ENCODE results near the gene FAM221A. TPM values are rescaled to one million over a fixed set of nuclear protein-coding genes. Genes with fewer than 3 reads are reported as not detected.

FAM221A gene
- total RNA-seq, 1 experiment from 2014 or later, result 8.4 TPM

DNA sequence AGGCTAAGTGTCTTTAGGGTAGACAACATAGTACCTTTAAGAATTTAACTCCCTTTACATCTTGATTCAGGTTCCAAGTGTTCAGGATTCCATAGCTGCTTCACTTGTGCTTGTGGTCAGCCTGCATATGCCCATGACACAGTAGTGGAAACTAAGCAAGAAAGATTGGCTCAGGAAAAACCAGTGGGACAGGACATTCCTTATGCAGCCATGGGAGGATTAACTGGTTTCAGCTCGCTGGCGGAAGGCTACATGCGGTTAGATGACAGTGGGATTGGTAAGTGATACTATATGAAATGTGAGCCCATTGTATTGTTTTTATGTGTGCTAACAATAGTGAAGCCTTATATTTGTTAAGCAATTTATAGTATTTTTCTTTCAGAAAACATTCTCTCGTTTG is 11.3 kb downstream of the FAM221A start:
- CTCF ChIA-PET, result no interaction called here
- BruUV-seq (replicated peaks), result no TSS peak
- ATAC-seq (no peak), DNase-seq (ENCODE audit: low read depth, low spot score) (no peak)
- in situ Hi-C loops (cut with HindIII; ENCODE audit: low pct_unique_long_range_greater_than_20kb, low sequenced_read_pairs), result no loop called here
- Histone ChIP-seq H3K9me3 (ENCODE audit: control insufficient read depth, insufficient read depth, low read depth, low read length) (no peaks in the 10 kb centered on the region), H3K4me3 (ENCODE audit: low read depth in 2 of 2, low read length in 2 of 2) (no peak overlapping the region), H3K36me3 (ENCODE audit: control insufficient read depth, insufficient read depth, low read length) (peaks cover 3% of the 10 kb centered on the region; the same call in 1 of the 2 replicates), H3K4me1 (ENCODE audit: control insufficient read depth, insufficient read depth, low read length) (no peaks in the 10 kb centered on the region), H3K27ac (ENCODE audit: low read length) (no peak overlapping the region), H3K27me3 (ENCODE audit: control insufficient read depth, insufficient read depth, low read length) (no peaks in the 10 kb centered on the region)
- no peak for TF ChIP-seq SIN3A (IDR thresholded peaks at IDR 0.05; ENCODE audit: borderline replicate concordance, insufficient read depth, low read depth, low read length)
- TF ChIP-seq POLR2AphosphoS5 (IDR thresholded peaks at IDR 0.05; ENCODE audit: low read depth, low read length), result no peak
- no peak for TF ChIP-seq TCF7L2 (IDR thresholded peaks at IDR 0.05; ENCODE audit: low read depth, low read length)
- TF ChIP-seq, protein P1, sequence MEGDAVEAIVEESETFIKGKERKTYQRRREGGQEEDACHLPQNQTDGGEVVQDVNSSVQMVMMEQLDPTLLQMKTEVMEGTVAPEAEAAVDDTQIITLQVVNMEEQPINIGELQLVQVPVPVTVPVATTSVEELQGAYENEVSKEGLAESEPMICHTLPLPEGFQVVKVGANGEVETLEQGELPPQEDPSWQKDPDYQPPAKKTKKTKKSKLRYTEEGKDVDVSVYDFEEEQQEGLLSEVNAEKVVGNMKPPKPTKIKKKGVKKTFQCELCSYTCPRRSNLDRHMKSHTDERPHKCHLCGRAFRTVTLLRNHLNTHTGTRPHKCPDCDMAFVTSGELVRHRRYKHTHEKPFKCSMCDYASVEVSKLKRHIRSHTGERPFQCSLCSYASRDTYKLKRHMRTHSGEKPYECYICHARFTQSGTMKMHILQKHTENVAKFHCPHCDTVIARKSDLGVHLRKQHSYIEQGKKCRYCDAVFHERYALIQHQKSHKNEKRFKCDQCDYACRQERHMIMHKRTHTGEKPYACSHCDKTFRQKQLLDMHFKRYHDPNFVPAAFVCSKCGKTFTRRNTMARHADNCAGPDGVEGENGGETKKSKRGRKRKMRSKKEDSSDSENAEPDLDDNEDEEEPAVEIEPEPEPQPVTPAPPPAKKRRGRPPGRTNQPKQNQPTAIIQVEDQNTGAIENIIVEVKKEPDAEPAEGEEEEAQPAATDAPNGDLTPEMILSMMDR (IDR thresholded peaks at IDR 0.05), result no peak
- TF ChIP-seq, protein P2, sequence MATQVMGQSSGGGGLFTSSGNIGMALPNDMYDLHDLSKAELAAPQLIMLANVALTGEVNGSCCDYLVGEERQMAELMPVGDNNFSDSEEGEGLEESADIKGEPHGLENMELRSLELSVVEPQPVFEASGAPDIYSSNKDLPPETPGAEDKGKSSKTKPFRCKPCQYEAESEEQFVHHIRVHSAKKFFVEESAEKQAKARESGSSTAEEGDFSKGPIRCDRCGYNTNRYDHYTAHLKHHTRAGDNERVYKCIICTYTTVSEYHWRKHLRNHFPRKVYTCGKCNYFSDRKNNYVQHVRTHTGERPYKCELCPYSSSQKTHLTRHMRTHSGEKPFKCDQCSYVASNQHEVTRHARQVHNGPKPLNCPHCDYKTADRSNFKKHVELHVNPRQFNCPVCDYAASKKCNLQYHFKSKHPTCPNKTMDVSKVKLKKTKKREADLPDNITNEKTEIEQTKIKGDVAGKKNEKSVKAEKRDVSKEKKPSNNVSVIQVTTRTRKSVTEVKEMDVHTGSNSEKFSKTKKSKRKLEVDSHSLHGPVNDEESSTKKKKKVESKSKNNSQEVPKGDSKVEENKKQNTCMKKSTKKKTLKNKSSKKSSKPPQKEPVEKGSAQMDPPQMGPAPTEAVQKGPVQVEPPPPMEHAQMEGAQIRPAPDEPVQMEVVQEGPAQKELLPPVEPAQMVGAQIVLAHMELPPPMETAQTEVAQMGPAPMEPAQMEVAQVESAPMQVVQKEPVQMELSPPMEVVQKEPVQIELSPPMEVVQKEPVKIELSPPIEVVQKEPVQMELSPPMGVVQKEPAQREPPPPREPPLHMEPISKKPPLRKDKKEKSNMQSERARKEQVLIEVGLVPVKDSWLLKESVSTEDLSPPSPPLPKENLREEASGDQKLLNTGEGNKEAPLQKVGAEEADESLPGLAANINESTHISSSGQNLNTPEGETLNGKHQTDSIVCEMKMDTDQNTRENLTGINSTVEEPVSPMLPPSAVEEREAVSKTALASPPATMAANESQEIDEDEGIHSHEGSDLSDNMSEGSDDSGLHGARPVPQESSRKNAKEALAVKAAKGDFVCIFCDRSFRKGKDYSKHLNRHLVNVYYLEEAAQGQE (IDR thresholded peaks at IDR 0.05; ENCODE audit: insufficient read depth in 1 of 2, low read depth in 2 of 2, low read length in 1 of 2), result no peak
- POLR2A ChIA-PET, result no interaction called here
- intact Hi-C loops (cut with micrococcal nuclease; ENCODE audit: unreplicated experiment), result no loop called here

DNA sequence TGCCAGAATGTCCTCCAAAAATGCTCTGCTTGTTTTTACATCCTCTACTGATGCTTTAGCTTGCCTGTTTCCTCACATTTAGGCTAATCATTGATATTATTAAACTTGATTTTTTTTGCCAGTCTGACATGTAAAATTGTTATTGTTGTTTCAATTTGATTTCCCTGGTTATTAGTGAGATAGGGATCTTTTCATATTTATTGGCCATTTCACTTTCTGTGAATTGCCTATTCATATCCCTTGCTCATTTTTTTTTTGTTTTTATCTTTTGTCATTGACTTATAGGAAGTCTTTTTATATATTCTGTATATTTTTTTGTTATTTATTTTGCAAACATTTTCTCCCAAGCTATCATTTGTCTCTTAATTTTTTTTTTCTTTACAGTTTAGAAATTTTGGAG is 13.2 kb downstream of the FAM221A start:
- intact Hi-C loops (cut with micrococcal nuclease; ENCODE audit: unreplicated experiment) (no loop called here), in situ Hi-C loops (cut with HindIII; ENCODE audit: low pct_unique_long_range_greater_than_20kb, low sequenced_read_pairs) (no loop called here)
- Histone ChIP-seq H3K4me3 (ENCODE audit: low read depth in 2 of 2, low read length in 2 of 2) (no peak overlapping the region), H3K36me3 (ENCODE audit: control insufficient read depth, insufficient read depth, low read length) (peaks cover 3% of the 10 kb centered on the region; the same call in 1 of the 2 replicates), H3K4me1 (ENCODE audit: control insufficient read depth, insufficient read depth, low read length) (no peaks in the 10 kb centered on the region), H3K9me3 (ENCODE audit: control insufficient read depth, insufficient read depth, low read depth, low read length) (no peaks in the 10 kb centered on the region), H3K27ac (ENCODE audit: low read length) (no peak overlapping the region), H3K27me3 (ENCODE audit: control insufficient read depth, insufficient read depth, low read length) (no peaks in the 10 kb centered on the region)
- no peak for ATAC-seq
- DNase-seq (ENCODE audit: low read depth, low spot score), result no peak
- CTCF ChIA-PET, result no interaction called here
- BruUV-seq (replicated peaks), result no TSS peak
- TF ChIP-seq, protein P2 (IDR thresholded peaks at IDR 0.05; ENCODE audit: insufficient read depth in 1 of 2, low read depth in 2 of 2, low read length in 1 of 2), result no peak
- TF ChIP-seq, protein P1 (IDR thresholded peaks at IDR 0.05), result no peak
- TF ChIP-seq SIN3A (IDR thresholded peaks at IDR 0.05; ENCODE audit: borderline replicate concordance, insufficient read depth, low read depth, low read length), result no peak
- no peak for TF ChIP-seq POLR2AphosphoS5 (IDR thresholded peaks at IDR 0.05; ENCODE audit: low read depth, low read length)
- no peak for TF ChIP-seq TCF7L2 (IDR thresholded peaks at IDR 0.05; ENCODE audit: low read depth, low read length)
- POLR2A ChIA-PET, result no interaction called here

All from Panc1 (cell line).